Spleen (tissue), 7 donors: ENCODE measurements around the gene TEDC1.

ENCODE experiments used
- CTCF ChIP-seq, 11 experiments: fragments of 200-600 bp in 7 of 11; fragments of 450-650 bp in 4 of 11; sonication (generic) in 4 of 11; IDR thresholded peaks in 8 of 11; conservative IDR thresholded peaks in 3 of 11; 1 replicate in 7 of 11; 2 replicates in 4 of 11; pipeline versions ENCODE4 v1.4.0 to v1.8.0; 2016 to 2021; ENCODE audit warnings: antibody characterized with exemption in 11 of 11, inconsistent platforms in 4 of 11, mild to moderate bottlenecking in 1 of 11
- POLR2A ChIP-seq, 3 donors: fragments of 450-650 bp; IDR thresholded peaks; one replicate each; pipeline ENCODE4 v1.5.1; 2017; ENCODE audit warnings: antibody characterized with exemption in 3 of 3, mild to moderate bottlenecking in 1 of 3
- donor health status: DM: no; HTN: no; CAD: no; lungs with moderate emphysema.
- donor health status: DM: no; HTN: no; CAD: no.
- donor health status: DM: no; HTN: no; CAD: no.

GRCh38 chr14:105547741-105548169, 56.7 kb downstream of the TEDC1 start:
- no peak for TF ChIP-seq POLR2A (IDR thresholded peaks at IDR 0.05)
- TF ChIP-seq CTCF (IDR thresholded peaks at IDR 0.05 in 8 of 11, conservative IDR thresholded peaks at IDR 0.05 in 3 of 11) = no peak
